ENCODE data around the gene THYN1. TPM values are rescaled to one million over a fixed set of nuclear protein-coding genes. Genes with fewer than 3 reads are reported as not detected.

Gene THYN1
- polyA plus RNA-seq, 1 donor: 30.6 TPM

DNA sequence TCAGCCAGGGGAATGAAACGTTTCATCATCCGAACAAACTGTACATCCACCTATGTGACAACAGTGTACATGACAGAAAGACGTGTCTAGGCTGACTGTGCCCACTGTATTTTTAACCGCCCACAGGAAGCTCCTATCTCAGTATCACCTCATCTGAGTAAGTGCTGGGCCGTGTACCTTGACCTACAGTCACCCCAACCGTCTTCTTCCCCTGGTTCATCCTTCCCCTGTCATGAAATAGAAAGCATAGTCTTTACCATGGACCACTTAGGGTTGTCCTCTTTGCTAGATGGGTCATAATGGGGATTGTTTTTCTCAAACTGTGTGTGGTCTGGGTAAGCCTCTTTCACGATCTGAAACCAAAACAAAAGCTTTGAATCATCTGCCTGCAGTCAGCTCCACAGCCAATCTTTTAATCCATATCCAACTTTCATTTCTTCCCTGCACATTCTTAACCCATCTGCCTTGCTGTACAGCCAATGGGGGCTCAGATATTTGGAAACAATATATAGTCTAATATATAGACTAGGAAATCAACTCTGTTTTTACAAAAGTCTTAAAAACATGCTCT, 4.2 kb downstream of the THYN1 start:
- DNase-seq (ENCODE audit: low read depth): no peak

GRCh38 chr11:134246678-134247077, 6.5 kb downstream of the THYN1 start:
- no peak for DNase-seq (ENCODE audit: low read depth)

DNA sequence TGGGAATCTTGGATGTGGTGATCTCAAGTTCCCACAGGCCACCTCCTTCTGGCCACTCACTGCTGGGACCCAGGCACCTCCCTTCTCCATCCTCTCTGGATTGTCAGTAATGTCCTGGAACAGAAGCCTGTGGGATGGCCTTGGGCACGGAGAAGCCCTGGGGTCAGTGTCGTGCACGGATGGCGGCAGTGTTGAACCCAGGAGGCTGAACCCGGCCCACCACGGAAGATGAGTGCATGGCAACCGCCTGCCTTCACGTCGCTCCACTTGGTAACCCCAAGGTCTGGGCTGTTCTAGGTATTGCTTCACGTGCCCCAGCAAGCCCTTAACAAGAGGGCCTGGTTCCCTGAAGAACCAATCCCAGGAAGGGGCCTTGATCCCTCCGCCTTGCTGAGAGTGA, 7.1 kb downstream of the THYN1 start:
- no peak for DNase-seq (ENCODE audit: low read depth)

GRCh38 chr11:134245434-134245833, 7.7 kb downstream of the THYN1 start:
- DNase-seq (ENCODE audit: low read depth): no peak

DNA sequence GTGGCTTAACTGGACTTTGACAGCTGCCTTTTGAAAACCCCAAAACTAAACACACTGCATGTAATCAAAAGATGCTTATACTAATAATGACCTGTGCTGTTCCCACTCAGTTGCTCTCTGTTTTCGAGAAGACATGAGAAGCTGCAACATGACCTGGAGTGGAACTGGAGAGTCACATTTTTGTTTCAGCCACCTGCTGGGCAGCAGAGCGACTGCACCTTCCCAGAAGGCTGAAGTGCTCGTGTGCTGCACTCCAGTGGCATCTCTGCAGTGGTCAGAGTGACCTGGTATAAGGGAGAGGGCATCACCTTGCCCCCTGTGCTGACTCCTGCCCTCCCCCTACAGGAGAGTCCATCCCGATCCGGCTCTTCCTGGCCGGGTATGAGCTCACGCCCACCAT, 8.6 kb downstream of the THYN1 start:
- DNase-seq (ENCODE audit: low read depth): no peak

DNA sequence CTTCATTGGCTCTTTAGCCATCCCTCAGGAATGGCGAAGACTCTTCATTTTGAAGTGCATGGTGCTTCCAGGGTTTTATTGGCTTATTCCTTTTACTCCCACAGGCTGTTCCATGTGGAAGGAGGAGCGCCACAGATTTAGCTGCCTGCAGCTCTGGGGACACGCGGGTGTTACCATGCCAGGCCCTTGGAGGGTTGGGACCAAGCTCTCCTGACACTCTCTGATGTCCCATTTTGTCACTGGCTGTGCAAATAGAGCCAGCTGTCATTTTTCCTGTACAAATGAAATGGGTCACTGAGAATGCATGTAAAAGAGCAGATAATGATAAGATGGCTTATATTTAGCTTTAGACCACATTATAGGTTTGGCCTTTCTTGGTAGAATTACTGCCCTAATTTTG, 9.2 kb downstream of the THYN1 start:
- DNase-seq (ENCODE audit: low read depth): no peak

DNA sequence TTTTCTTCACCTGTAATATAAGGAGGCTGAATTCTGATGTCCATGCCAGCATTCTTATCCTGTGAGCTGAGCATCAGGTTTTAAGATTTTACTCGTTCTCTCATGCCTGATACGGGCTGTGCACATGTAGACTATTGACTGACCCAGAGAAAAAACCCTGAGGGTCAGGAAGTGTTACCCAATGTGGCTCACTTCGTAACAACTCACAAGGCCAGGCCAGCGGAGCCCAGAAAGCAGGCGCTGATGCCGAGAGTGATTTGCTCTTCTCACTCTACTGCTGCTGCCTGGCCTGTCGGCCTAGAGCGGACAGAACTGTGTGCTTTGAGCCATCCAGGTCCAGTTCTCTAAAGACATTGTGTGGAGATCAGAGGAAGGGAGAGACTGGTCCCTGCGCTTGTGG, 10.8 kb downstream of the THYN1 start:
- DNase-seq (ENCODE audit: low read depth): no peak

- DNase-seq (ENCODE audit: low read depth): no peak
Observed at GRCh38 chr11:134240592-134240991, 12.6 kb downstream of the THYN1 start.

DNA sequence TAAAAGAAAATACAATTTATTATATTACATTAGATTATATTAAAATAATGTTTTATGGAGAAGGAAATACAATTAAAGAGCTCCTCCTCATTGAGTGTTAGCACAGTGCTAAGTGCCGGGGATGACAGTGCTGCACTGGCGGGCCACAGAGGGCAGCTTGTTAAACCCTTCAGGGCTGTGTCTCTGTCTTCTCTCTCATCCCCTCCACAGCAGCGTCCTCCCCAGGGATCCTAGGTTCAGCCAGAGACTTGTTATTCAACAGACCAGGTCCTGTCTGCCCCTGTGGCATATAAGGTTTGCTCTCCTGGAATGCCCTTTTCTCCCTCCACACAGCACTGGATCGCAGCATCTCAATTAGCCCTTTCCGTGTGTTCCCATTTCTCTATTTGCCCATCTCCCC, 14.2 kb downstream of the THYN1 start:
- DNase-seq (ENCODE audit: low read depth): no peak

GRCh38 chr11:134237557-134237922, 15.6 kb downstream of the THYN1 start:
- DNase-seq (ENCODE audit: low read depth): no peak

DNA sequence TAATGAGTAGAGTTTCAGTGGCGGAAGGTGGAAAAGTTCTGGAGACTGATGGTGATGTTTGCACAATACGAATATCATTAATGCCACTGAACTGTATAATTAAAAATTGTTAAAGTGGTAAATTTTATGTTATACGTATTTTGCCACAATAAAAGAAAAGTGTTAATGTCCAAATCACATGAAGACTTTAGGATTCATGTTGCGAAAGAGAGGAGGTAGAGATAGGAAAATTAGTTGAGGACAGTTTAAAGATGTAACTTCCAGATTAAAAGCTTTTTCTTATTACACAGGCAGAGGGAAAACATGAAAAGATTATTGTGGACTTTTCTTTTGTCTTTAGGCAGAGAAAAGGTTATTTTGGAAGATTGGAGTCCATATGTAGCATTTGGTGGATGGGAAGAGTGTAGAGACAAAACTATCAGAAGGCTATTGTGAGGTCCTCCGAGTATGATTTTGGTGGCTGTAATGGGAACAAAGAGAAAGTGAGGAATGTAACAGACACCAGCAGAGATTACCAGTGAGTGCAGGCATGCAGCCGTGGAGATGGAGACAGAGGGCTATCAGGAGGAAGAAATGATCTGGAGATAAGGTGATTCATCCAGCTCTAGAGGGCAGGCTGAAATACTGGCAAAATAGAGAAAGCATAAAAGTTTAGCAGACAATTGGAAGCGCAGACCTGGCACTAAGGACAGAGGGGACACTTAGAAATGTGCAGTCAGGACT, 16.2 kb downstream of the THYN1 start:
- no peak for DNase-seq (ENCODE audit: low read depth)

GRCh38 chr11:134235399-134235798, 17.8 kb downstream of the THYN1 start:
- no peak for DNase-seq (ENCODE audit: low read depth)

DNA sequence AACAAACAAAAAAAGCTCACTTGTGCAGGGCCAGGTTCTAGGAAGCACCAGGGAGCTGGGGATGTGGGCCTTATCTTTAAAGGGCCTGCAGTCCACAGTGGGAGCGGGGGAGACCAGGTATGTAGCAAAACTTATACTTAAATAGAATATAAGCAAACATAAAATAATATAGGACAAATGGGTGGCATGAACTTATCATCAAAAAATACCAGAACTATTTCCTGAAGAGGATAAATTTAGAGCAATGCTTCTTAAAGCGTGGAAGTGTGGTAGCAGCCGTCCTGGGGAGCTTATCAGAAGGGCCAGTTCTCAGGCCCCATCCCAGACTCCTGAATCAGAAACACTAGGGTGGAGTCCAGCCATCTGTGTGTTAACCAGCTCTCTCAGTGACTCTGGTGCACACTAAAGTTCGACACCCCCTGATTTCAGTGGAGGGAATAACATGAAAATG, 19.4 kb downstream of the THYN1 start:
- no peak for DNase-seq (ENCODE audit: low read depth)

- DNase-seq (ENCODE audit: low read depth): no peak
Observed at GRCh38 chr11:134231958-134232659, 21.0 kb downstream of the THYN1 start.

DNA sequence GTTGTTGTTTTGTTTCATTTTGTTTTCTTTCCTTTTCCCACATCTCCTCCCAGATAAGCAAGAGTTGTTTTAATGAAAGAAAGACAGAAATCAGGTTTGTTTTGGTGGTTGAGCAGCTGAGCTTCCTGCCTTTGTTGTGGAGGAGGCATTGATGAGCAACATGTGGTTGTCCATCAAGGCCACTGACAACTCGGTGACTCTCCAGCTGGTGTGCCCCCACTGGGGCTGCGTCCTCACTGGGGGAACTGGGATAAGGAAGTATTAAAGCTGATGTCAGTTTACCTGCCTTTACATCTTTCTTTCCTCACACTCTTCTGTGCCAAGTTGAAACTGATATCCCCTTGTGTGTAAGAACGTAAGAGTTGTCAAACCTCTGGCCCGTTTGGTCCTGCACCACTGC, 22.8 kb downstream of the THYN1 start:
- DNase-seq (ENCODE audit: low read depth): no peak

GRCh38 chr11:134229126-134229790, 23.9 kb downstream of the THYN1 start:
- DNase-seq (ENCODE audit: low read depth): no peak

DNA sequence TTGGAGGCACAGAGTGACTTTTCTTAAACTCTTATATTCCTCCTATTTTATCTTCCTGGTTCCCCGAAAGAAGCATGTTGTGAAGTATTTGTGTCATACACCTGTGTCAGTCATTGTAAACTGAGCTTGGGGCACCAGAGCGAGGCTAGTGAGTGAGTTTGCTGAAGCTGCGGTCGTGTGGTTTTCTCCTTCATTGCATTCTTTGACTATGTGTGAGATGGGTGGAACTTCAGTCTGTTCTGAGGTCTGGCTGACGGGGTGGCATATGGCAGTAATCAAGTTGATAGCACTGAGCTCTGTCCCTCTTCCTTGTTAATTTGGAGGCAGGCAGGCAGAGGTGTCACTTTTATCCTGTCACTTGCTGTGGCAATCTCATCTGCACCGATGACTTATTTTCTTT, 24.5 kb downstream of the THYN1 start:
- no peak for DNase-seq (ENCODE audit: low read depth)

- no peak for DNase-seq (ENCODE audit: low read depth)
Observed at GRCh38 chr11:134226806-134227325, 26.3 kb downstream of the THYN1 start.

- no peak for DNase-seq (ENCODE audit: low read depth)
Observed at GRCh38 chr11:134224710-134225664, 28.2 kb downstream of the THYN1 start.

DNA sequence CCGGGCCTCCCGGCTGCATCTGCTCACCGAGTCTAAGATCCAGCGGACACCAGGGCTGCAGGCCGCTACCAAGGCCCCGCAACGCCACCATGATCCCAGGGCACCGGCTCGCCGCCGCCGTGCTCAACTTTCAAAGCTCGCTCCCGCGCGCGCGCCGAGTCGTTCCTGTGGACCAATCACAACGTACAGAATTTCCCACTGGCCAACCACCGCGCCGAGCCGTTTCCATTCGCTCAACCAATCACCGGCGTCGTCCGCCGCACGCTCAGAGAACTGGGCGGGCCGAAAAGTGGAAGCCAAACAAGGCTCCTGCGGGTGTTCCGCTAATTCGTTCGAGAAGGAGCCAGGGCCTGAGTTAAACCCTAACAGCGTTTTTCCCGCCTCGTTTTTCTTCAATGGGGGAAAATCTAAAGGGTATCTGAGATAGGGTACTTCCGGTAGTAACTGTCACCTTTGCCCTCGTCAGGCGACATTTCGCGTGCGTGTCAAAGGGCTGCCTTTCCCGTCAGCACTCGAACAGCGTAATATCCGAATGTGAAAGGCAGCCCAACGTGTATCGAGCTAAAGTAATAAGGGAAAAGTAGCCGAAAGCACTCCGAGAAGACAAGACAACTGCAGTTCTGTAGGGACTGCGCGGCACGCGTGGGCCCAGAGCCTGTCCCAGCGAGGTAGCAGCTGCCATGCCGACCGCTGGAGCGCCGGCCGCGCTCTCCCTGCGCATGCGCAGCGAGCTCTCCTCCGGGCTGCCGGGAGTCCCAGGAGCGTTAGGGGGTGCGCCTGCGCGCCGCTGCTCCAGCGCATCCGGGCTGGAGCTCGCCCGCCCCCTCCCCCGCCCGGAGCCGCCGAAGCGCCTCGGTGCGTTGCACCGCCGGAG, 29.1 kb downstream of the THYN1 start, which contains the start of the genes NCAPD3 and VPS26B:
NCAPD3 (minus strand) TSS at position 132 of the 874 bp plus-strand sequence; CDS start at position 91, 41 bp downstream.
VPS26B (plus strand) TSS at position 836 of the 874 bp plus-strand sequence. CDS start 452 bp downstream, outside the sequence.
- peak; percentile 93 for DNase-seq (ENCODE audit: low read depth)

Measured in forelimb muscle (tissue), 1 donor.